Thoracic aorta (tissue), 2 donors: ENCODE results near the gene SPCS3. TPM values are rescaled to one million over a fixed set of nuclear protein-coding genes. Genes with fewer than 3 reads are reported as not detected.
A peak's percentile ranks its signal among the peaks of the same experiment; 100 is the strongest.
"Not testable (repeated sequence)": the region's sequence is repeated elsewhere in the genome, so short reads cannot be mapped to it uniquely, and the experiment has no call there.

Source experiments
- ATAC-seq: fragments of 150-250 bp; one replicate; pipeline ENCODE4 v1.8.0; 2017; ENCODE audit warnings: low read depth; ENCODE audit not compliant: insufficient number of reproducible peaks, low FRiP score
- DNase-seq: peaks from one replicate; pipeline ENCODE4 v3.0.0-alpha.2; 2020; ENCODE audit warnings: low spot score
- H3K27ac ChIP-seq, 2 donors: fragments of 200-600 bp; sonication (generic); 1 replicate in 1 of 2; 2 replicates in 1 of 2; pipeline ENCODE4 v1.5.1; 2016; ENCODE audit warnings: mild to moderate bottlenecking in 2 of 2, moderate library complexity in 2 of 2
- H3K27me3 ChIP-seq: fragments of 200-600 bp; sonication (generic); replicated peaks from 2 replicates; pipeline ENCODE4 v1.6.0; 2016; ENCODE audit warnings: mild to moderate bottlenecking; ENCODE audit not compliant: insufficient read depth
- H3K36me3 ChIP-seq: fragments of 200-600 bp; sonication (generic); one replicate; pipeline ENCODE4 v1.5.1; 2016
- H3K4me1 ChIP-seq, 2 donors: fragments of 200-600 bp; sonication (generic); 1 replicate in 1 of 2; 2 replicates in 1 of 2; pipeline versions ENCODE4 v1.5.1 to v1.6.0; 2016; ENCODE audit warnings: low read depth in 2 of 2, mild to moderate bottlenecking in 1 of 2; ENCODE audit not compliant: control insufficient read depth in 1 of 2
- H3K4me3 ChIP-seq: fragments of 200-600 bp; sonication (generic); 2 replicates; pipeline ENCODE4 v1.5.1; 2016; ENCODE audit warnings: mild to moderate bottlenecking
- H3K9me3 ChIP-seq: fragments of 200-600 bp; sonication (generic); 2 replicates; pipeline ENCODE4 v1.5.1; 2016
- CTCF ChIP-seq: fragments of 200-600 bp; sonication (generic); IDR thresholded peaks from one replicate; pipeline ENCODE4 v1.5.1; 2019; ENCODE audit warnings: antibody characterized with exemption
- total RNA-seq, 2 donors: library from RNA; depleted of rRNA; stranded (reverse); fragments of >200 nt; gene quantifications; one replicate each; pipeline versions ENCODE4 v1.1.0 to v1.2.3, GENCODE V29; 2016

SPCS3 gene
- total RNA-seq, 2 donors from 2014 or later: 74.1 to 88.4 TPM

DNA sequence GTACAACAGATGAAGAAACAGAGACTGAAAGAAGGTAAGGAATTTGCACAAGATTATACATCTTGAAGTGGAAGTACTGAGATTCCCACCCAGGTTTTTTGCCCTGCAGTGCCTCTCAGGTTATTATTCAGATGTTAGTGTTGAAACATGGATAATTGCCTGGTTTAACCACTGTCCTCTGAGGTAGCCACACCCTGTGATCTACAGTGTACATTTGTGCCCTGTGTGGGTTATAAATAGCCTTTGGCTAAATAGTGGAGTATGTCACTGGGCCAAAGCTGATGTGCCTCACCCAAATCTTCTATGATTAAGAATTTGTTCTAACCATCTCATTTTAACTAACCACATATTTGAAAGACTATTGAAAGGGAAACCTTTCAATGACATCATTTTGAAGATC, 45.3 kb upstream of the SPCS3 start:
- Histone ChIP-seq H3K36me3 (no peaks in the 10 kb centered on the region), H3K27me3 (no peaks in the 10 kb centered on the region), H3K4me3 (no peak overlapping the region), H3K4me1 (peaks cover 0 to 14% of the 10 kb centered on the region in 2 donors), H3K27ac (no peak overlapping the region), H3K9me3 (no peaks in the 10 kb centered on the region)
- TF ChIP-seq CTCF: no peak
- ATAC-seq: no peak
- no peak for DNase-seq

DNA sequence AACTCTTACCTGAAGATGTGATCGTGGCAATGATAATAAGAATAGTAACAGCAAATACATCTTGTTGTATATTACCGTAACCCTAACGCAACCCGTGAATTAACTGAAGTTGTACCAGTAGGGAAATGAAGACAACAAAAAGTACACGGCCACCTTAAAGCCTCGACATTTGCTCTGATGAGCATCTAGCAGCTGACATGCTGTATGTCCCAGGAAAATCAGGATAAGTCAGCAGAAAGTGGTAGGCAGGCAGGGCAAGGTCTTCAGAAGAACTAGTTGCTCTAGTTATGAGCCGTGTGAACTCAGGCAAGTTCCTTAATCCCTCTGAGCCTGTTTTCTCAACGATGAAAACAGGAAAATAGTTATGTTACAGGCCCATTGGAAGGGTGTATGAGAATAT, 43.1 kb upstream of the SPCS3 start:
- Histone ChIP-seq H3K4me3 (no peak overlapping the region), H3K9me3 (no peaks in the 10 kb centered on the region), H3K36me3 (no peaks in the 10 kb centered on the region), H3K27me3 (no peaks in the 10 kb centered on the region), H3K4me1 (peaks cover 0 to 14% of the 10 kb centered on the region in 2 donors), H3K27ac (no peak overlapping the region)
- no peak for TF ChIP-seq CTCF
- ATAC-seq (no peak), DNase-seq (no peak)

DNA sequence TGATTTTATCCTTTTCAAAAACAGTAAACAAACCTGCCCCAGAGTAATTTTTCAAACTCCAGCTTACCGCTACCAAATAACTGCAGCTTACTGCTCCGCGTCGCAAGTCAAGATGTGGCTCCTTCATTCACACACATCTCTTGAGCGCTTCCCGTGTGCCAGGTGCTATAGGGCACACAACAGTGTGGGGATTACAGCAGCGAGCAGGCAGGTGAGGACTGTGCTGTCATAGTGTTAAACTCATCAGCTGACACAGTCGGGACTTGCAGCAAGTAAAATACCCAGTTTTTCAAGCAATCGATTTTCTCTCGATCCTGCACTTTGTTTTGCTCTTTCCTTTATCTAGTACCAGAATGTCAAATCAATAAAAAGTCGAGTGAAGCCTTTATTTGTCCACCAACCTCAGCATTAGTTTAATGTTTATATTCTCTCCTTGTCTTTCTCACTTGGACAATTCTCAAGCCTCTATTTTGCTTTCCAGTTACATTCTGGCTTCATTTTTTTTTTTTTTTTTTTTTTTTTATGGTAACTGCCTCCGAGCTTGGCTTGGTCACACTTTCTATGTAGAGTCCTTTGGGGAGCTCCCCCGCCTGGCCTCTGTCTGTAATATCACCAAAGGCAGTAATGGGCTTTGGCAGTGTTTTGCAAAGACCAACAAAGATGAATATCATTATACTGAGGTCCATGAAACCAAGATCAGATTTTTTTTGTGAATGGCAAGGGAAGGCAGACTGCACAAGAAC, 42.4 kb upstream of the SPCS3 start:
- Histone ChIP-seq H3K4me1 (peaks cover 0 to 14% of the 10 kb centered on the region in 2 donors), H3K36me3 (no peaks in the 10 kb centered on the region), H3K4me3 (peak overlapping the region; percentile 8), H3K27ac (no peak overlapping the region), H3K9me3 (no peaks in the 10 kb centered on the region), H3K27me3 (no peaks in the 10 kb centered on the region)
- ATAC-seq (peak; percentile 4), DNase-seq (no peak)
- TF ChIP-seq CTCF: peak; percentile 45

DNA sequence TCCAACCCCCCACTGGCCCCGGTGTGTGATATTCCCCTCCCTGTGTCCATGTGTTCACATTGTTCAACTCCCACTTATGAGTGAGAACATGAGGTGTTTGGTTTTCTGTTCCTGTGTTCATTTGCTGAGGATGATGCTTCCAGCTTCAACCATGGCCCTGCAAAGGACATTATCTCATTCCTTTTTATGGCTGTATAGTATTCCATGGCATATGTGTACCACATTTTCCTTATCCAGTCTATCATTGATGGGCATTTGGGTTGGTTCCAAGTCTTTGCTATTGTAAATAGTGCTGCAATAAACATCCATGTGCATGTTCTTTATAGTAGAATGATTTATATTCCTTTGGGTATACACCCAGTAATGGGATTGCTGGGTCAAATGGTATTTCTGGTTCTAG, 40.2 kb upstream of the SPCS3 start:
- not testable (repeated sequence) for H3K9me3 ChIP-seq, H3K4me3 ChIP-seq, DNase-seq, ATAC-seq, H3K4me1 ChIP-seq, H3K27ac ChIP-seq, H3K27me3 ChIP-seq, H3K36me3 ChIP-seq

- no peak for TF ChIP-seq CTCF
- Histone ChIP-seq H3K27ac (no peak overlapping the region), H3K9me3 (no peaks in the 10 kb centered on the region), H3K4me3 (no peak overlapping the region), H3K36me3 (no peaks in the 10 kb centered on the region), H3K27me3 (no peaks in the 10 kb centered on the region), H3K4me1 (peaks cover 0 to 6% of the 10 kb centered on the region in 2 donors)
- no peak for ATAC-seq
- no peak for DNase-seq
These were observed 33.0 kb upstream of the SPCS3 start for GRCh38 chr4:176286728-176287127.

DNA sequence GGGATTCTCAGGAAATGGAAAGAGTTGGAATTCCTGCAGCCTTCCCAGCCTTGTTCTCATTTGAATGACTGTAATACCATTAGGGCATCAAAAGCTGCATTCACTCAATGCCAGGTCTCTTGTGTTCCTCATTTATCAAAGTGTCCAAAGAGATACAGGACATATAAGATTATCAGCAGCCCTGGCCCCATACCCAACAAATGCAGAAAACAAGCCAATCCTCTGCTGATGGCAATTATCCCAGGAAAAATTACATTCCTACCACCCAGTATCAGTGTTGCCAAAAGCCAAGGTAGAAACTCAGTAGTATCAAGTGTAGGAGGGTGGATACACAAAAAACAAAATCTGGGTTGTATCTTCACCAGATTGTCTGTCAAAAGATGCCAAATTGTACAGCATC, 32.2 kb upstream of the SPCS3 start:
- Histone ChIP-seq H3K9me3 (no peaks in the 10 kb centered on the region), H3K36me3 (no peaks in the 10 kb centered on the region), H3K4me1 (peaks cover 0 to 6% of the 10 kb centered on the region in 2 donors), H3K27ac (no peak overlapping the region), H3K27me3 (no peaks in the 10 kb centered on the region), H3K4me3 (no peak overlapping the region)
- ATAC-seq: no peak
- DNase-seq: no peak
- TF ChIP-seq CTCF: no peak
